Measurements from ENCODE around the gene FOXL3.

DNA sequence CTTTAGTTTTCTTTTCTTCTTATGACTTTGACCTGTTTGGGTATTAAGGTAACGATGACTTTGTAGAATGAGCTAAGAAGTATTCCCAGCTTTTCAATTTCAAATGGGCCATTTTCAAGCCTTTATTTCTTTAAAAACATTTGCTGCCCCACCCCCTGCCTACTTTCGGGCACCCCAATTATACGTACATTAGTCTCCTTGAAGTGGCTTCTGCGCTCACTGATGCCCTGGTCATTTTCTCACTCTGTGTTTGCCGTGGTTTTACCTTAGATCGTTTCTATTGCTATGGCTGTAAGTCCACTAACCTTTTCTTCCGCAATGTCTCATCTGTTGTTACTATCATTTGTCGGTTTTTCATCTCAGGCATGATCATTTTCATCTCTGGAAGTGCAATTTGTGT is 24.9 kb downstream of the FOXL3 start:
- no peak for TF ChIP-seq EP300 (IDR thresholded peaks at IDR 0.05)
- no peak for TF ChIP-seq POLR2A (IDR thresholded peaks at IDR 0.05)
- TF ChIP-seq, protein P1, sequence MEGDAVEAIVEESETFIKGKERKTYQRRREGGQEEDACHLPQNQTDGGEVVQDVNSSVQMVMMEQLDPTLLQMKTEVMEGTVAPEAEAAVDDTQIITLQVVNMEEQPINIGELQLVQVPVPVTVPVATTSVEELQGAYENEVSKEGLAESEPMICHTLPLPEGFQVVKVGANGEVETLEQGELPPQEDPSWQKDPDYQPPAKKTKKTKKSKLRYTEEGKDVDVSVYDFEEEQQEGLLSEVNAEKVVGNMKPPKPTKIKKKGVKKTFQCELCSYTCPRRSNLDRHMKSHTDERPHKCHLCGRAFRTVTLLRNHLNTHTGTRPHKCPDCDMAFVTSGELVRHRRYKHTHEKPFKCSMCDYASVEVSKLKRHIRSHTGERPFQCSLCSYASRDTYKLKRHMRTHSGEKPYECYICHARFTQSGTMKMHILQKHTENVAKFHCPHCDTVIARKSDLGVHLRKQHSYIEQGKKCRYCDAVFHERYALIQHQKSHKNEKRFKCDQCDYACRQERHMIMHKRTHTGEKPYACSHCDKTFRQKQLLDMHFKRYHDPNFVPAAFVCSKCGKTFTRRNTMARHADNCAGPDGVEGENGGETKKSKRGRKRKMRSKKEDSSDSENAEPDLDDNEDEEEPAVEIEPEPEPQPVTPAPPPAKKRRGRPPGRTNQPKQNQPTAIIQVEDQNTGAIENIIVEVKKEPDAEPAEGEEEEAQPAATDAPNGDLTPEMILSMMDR (IDR thresholded peaks at IDR 0.05) = no peak
- TF ChIP-seq POLR2AphosphoS5 (IDR thresholded peaks at IDR 0.05) = no peak
